HepG2 (cell line): ENCODE results near the gene HNF1B.

Source experiments
- CREM ChIP-seq, 2 experiments: sonication (generic) in 1 of 2; formaldehyde crosslinking in 1 of 2; IDR thresholded peaks; 2 replicates each; pipeline versions ENCODE4 v1.4.0 to v1.6.1; 2016 to 2020; ENCODE audit warnings: antibody characterized with exemption in 1 of 2, mild to moderate bottlenecking in 1 of 2, missing genetic modification reagents in 1 of 2
- GTF2F1 ChIP-seq: fragments of 150-350 bp; IDR thresholded peaks from 2 replicates; pipeline ENCODE4 v1.6.1; 2014; ENCODE audit warnings: low read length
- NFE2L2 ChIP-seq: fragments of 150-350 bp; IDR thresholded peaks from 2 replicates; pipeline ENCODE4 v1.6.1; 2014; ENCODE audit warnings: low read length
- POLR2AphosphoS5 ChIP-seq: IDR thresholded peaks from 2 replicates; pipeline ENCODE4 v1.6.1; 2012; ENCODE audit warnings: low read depth, low read length
- RFX3 ChIP-seq: IDR thresholded peaks from 2 replicates; pipeline ENCODE4 v1.6.1; 2016; ENCODE audit warnings: missing biosample characterization, missing genetic modification reagents
- TMF1 ChIP-seq: sonication (generic); formaldehyde crosslinking; IDR thresholded peaks from 2 replicates; pipeline ENCODE4 v1.8.1; 2022; ENCODE audit warnings: low read depth, missing genetic modification reagents
- ZNF12 ChIP-seq: sonication (generic); formaldehyde crosslinking; IDR thresholded peaks from 2 replicates; pipeline ENCODE4 v1.5.0; 2020; ENCODE audit warnings: missing genetic modification reagents
- ZNF274 ChIP-seq: sonication (generic); formaldehyde crosslinking; IDR thresholded peaks from 2 replicates; pipeline ENCODE4 v1.5.1; 2020; ENCODE audit warnings: mild to moderate bottlenecking, missing genetic modification reagents
- ZNF616 ChIP-seq: sonication (generic); formaldehyde crosslinking; IDR thresholded peaks from 2 replicates; pipeline ENCODE4 v1.5.0; 2020; ENCODE audit warnings: low read depth, mild to moderate bottlenecking, missing genetic modification reagents
- ZZZ3 ChIP-seq: sonication (generic); formaldehyde crosslinking; IDR thresholded peaks from 2 replicates; pipeline ENCODE4 v1.4.0; 2020; ENCODE audit warnings: missing genetic modification reagents, mild to moderate bottlenecking, borderline replicate concordance
- TF ChIP-seq, protein P1 (sequence below): sonication (generic); formaldehyde crosslinking; IDR thresholded peaks from 2 replicates; pipeline ENCODE4 v1.4.0; 2020; ENCODE audit warnings: mild to moderate bottlenecking, missing genetic modification reagents
- TF ChIP-seq, protein P2 (sequence below): sonication (generic); formaldehyde crosslinking; IDR thresholded peaks from 2 replicates; pipeline ENCODE4 v1.5.0; 2020; ENCODE audit warnings: missing genetic modification reagents, mild to moderate bottlenecking, borderline replicate concordance

DNA sequence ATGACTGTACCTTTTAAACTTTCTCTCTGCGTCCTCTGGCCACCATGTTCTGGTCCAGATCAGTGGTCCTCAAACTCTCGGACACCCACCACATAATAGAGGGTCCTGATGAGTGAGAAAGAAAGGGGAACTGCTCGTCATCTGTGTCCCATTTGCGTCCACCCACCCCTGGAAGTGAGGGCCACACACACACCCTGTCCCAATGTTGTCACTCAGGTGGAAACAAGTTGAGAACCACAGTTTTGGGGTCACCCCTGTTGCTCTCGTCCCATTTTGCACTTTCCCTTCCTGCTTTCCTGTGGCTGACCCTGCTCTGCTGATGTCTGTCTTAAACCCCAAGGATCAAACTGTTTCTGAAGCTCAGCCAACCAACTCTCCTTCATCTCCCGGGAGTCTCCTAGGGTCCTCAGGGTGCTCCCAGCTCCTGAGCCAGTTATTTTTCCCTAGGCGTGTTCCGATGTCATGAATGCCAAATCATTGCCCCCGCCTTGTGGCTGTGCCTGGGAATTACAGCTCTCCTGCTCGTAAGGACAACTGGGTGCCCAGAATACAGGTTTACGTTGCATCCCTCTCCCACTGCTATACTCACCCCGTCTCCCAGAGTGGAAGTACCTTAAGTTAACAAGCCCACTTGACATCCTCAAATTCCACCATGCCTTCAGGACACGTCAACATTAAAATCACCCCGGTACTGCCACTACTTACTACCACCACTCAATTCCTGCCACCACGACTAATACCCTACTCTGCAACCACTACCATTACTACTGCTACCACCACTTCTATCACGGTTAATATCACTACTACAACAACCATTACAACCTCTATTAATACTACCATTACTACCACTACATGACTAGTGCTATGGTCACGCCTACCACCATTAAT lies 26.0 kb upstream of the HNF1B start:
- no peak for TF ChIP-seq GTF2F1
- TF ChIP-seq, protein P1, sequence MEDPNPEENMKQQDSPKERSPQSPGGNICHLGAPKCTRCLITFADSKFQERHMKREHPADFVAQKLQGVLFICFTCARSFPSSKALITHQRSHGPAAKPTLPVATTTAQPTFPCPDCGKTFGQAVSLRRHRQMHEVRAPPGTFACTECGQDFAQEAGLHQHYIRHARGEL (CRISPR knock-in tag): no peak
- no peak for TF ChIP-seq TMF1
- no peak for TF ChIP-seq ZNF12 (CRISPR knock-in tag)
- no peak for TF ChIP-seq NFE2L2
- no peak for TF ChIP-seq ZNF274
- TF ChIP-seq ZZZ3: no peak
- TF ChIP-seq POLR2AphosphoS5: no peak
- no peak for TF ChIP-seq ZNF616
- no peak for TF ChIP-seq RFX3 (CRISPR knock-in tag)
- TF ChIP-seq CREM (IDR thresholded peaks at IDR 0.05): no peak
- TF ChIP-seq CREM (CRISPR knock-in tag; IDR thresholded peaks at IDR 0.05): no peak
- TF ChIP-seq, protein P2, sequence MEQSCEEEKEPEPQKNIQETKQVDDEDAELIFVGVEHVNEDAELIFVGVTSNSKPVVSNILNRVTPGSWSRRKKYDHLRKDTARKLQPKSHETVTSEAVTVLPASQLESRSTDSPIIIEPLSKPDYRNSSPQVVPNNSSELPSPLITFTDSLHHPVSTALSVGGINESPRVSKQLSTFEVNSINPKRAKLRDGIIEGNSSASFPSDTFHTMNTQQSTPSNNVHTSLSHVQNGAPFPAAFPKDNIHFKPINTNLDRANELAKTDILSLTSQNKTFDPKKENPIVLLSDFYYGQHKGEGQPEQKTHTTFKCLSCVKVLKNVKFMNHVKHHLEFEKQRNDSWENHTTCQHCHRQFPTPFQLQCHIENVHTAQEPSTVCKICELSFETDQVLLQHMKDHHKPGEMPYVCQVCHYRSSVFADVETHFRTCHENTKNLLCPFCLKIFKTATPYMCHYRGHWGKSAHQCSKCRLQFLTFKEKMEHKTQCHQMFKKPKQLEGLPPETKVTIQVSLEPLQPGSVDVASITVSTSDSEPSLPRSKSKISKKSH (CRISPR knock-in tag): no peak
